Measurements from ENCODE around the gene OR2H1. TPM values are rescaled to one million over a fixed set of nuclear protein-coding genes. Genes with fewer than 3 reads are reported as not detected.

OR2H1 gene
- total RNA-seq, 1 donor from 2014 or later, result not detected

- no peak overlapping the region for H3K4me3 ChIP-seq
- H3K27me3 ChIP-seq, result peaks cover 4% of the 10 kb centered on the region
- intact Hi-C loops (cut with DNase I), result no loop called here
- no peak for DNase-seq
- H3K9me3 ChIP-seq, result no peaks in the 10 kb centered on the region
- H3K27ac ChIP-seq, result no peak overlapping the region
- H3K36me3 ChIP-seq, result no peaks in the 10 kb centered on the region
- TF ChIP-seq CTCF (IDR thresholded peaks at IDR 0.05), result no peak
- no peaks in the 10 kb centered on the region for H3K4me1 ChIP-seq
- ATAC-seq, result no peak
These were observed 48.0 kb downstream of the OR2H1 start for GRCh38 chr6:29504961-29505360.

DNA sequence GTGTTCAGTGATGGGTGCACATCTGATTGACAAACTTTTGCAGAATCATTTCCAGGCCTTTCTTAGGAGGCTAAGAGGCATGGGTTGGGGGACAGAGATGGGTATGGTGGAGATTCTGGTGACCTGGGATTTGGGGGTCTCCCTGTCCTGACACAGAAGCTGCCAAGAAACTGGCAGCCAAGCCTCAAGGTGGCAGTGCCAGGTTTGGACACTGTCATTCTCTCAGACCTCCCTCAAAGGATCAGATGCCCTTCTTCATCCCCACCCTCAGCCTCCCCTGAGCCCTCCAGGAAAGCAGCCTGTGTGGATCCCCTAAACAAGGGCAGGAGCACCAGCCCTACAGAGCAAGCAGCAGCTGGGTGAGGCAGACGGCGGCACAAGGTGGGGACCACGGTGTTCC lies 48.9 kb downstream of the OR2H1 start:
- DNase-seq (no peak), ATAC-seq (no peak)
- no peaks in the 10 kb centered on the region for H3K4me1 ChIP-seq
- H3K36me3 ChIP-seq, result no peaks in the 10 kb centered on the region
- H3K27me3 ChIP-seq, result peaks cover 4% of the 10 kb centered on the region
- no peak overlapping the region for H3K27ac ChIP-seq
- intact Hi-C loops (cut with DNase I), result no loop called here
- H3K9me3 ChIP-seq, result no peaks in the 10 kb centered on the region
- TF ChIP-seq CTCF (IDR thresholded peaks at IDR 0.05), result no peak
- no peak overlapping the region for H3K4me3 ChIP-seq

GRCh38 chr6:29506446-29507067 lies 49.6 kb downstream of the OR2H1 start:
- Histone ChIP-seq H3K9me3 (no peaks in the 10 kb centered on the region), H3K4me3 (no peak overlapping the region), H3K27ac (no peak overlapping the region), H3K4me1 (no peaks in the 10 kb centered on the region), H3K27me3 (peaks cover 1% of the 10 kb centered on the region), H3K36me3 (no peaks in the 10 kb centered on the region)
- no peak for TF ChIP-seq CTCF (IDR thresholded peaks at IDR 0.05)
- intact Hi-C loops (cut with DNase I), result no loop called here
- ATAC-seq, result no peak
- DNase-seq, result no peak

DNA sequence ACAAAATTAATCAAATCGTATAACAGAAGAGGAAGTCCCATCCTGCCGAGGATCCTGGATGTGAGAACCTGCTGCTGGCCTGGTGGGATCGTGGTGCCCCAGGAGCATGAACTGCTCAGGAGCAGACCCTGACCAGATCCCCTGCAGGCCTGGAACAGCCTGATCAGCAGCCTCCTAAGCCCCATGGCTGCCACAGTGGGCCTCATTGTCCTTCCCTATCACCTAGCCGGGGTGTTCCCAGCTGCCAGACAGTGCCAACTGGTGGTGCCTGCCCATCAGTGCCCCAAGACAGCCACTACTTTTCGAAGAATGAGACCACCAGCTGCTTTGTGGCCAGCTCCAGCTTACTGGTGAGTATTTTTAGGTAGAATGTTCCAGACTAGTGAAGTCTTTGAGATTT lies 50.4 kb downstream of the OR2H1 start:
- no peak overlapping the region for H3K27ac ChIP-seq
- no peaks in the 10 kb centered on the region for H3K4me1 ChIP-seq
- intact Hi-C loops (cut with DNase I), result no loop called here
- H3K4me3 ChIP-seq, result no peak overlapping the region
- H3K36me3 ChIP-seq, result no peaks in the 10 kb centered on the region
- no peaks in the 10 kb centered on the region for H3K9me3 ChIP-seq
- no peak for TF ChIP-seq CTCF (IDR thresholded peaks at IDR 0.05)
- H3K27me3 ChIP-seq, result no peaks in the 10 kb centered on the region
- DNase-seq (no peak), ATAC-seq (no peak)

GRCh38 chr6:29509239-29509638 lies 52.3 kb downstream of the OR2H1 start:
- H3K27me3 ChIP-seq, result no peaks in the 10 kb centered on the region
- H3K9me3 ChIP-seq, result no peaks in the 10 kb centered on the region
- no peaks in the 10 kb centered on the region for H3K36me3 ChIP-seq
- ATAC-seq, result no peak
- no peak for DNase-seq
- H3K4me1 ChIP-seq, result no peaks in the 10 kb centered on the region
- TF ChIP-seq CTCF (IDR thresholded peaks at IDR 0.05), result no peak
- H3K27ac ChIP-seq, result no peak overlapping the region
- H3K4me3 ChIP-seq, result no peak overlapping the region
- intact Hi-C loops (cut with DNase I), result no loop called here

DNA sequence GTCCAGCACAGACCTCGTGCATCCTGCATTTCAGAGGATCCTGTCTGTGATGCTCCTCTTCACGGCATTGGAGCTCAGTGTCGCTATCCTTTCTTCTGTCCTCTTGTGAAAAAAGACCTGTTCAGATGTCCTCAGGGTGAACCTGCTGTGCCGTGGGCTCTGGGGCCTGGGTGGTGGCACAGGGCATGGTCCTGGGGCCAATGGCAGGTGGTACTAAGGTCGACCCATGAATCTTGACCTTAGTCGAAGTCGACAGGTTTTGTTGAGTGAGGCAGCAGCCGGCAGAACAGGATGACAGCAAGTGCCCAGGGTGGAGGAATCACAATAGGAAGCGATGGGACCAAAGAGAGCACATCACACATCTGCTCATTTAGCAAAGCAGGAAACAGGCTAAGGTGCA lies 52.8 kb downstream of the OR2H1 start:
- no peak for TF ChIP-seq CTCF (IDR thresholded peaks at IDR 0.05)
- DNase-seq, result no peak

More for the DNA sequence above, 52.8 kb downstream of the OR2H1 start:
- intact Hi-C loops (cut with DNase I), result no loop called here
- Histone ChIP-seq H3K4me1 (no peaks in the 10 kb centered on the region), H3K4me3 (no peak overlapping the region), H3K27ac (no peak overlapping the region), H3K27me3 (no peaks in the 10 kb centered on the region), H3K36me3 (no peaks in the 10 kb centered on the region), H3K9me3 (no peaks in the 10 kb centered on the region)
- ATAC-seq, result no peak

Measured in upper lobe of right lung (tissue), 1 donor.